GM19397 (cell line): ENCODE data around the gene ANKLE2.
"Not testable (repeated sequence)": the region's sequence is repeated elsewhere in the genome, so short reads cannot be mapped to it uniquely, and the experiment has no call there.

Source experiments
- ATAC-seq: cut with Tn5 transposase; IDR thresholded peaks from one replicate; pipeline ENCODE4 v1.9.1; 2021; ENCODE audit warnings: mild to moderate bottlenecking, moderate library complexity; ENCODE audit not compliant: unreplicated experiment

The ANKLE2 gene

GRCh38 chr12:132694888-132695287, 66.7 kb downstream of the ANKLE2 start:
- not testable (repeated sequence) for ATAC-seq

- ATAC-seq: not testable (repeated sequence)
Observed at GRCh38 chr12:132692030-132692429, 69.6 kb downstream of the ANKLE2 start.

- no peak for ATAC-seq
Observed at GRCh38 chr12:132690112-132690511, 71.5 kb downstream of the ANKLE2 start.

GRCh38 chr12:132689227-132689626, 72.4 kb downstream of the ANKLE2 start:
- ATAC-seq: no peak

GRCh38 chr12:132687211-132688164, 74.1 kb downstream of the ANKLE2 start, which contains the start of the genes POLE and PXMP2:
TSS of gene POLE (minus strand) at chr12:132687342. CDS start at chr12:132687315, 27 bp downstream.
TSS of gene PXMP2 (plus strand) at chr12:132687587. CDS start at chr12:132687671, 84 bp downstream.
- ATAC-seq: peak; percentile 91

GRCh38 chr12:132686825-132687210, 74.8 kb downstream of the ANKLE2 start:
- ATAC-seq: peak; percentile 16

- no peak for ATAC-seq
Observed at GRCh38 chr12:132685400-132685799, 76.2 kb downstream of the ANKLE2 start.

GRCh38 chr12:132677492-132677891, 84.1 kb downstream of the ANKLE2 start:
- ATAC-seq: no peak

- no peak for ATAC-seq
Observed at GRCh38 chr12:132675757-132676432, 85.7 kb downstream of the ANKLE2 start.
